Osteoblast (primary cell): ENCODE measurements around the gene NOL4L. TPM values are rescaled to one million over a fixed set of nuclear protein-coding genes. Genes with fewer than 3 reads are reported as not detected.
A peak's percentile ranks its signal among the peaks of the same experiment; 100 is the strongest.

Experiments used
- DNase-seq: peaks from one replicate; pipeline ENCODE4 v3.0.0; 2011; ENCODE audit warnings: low spot score, mixed read lengths; ENCODE audit not compliant: insufficient read length; ENCODE audit errors: missing footprints
- H2AFZ ChIP-seq: 2 replicates; pipeline ENCODE4 v1.6.0; 2011; ENCODE audit warnings: mild to moderate bottlenecking, low read length
- H3K27ac ChIP-seq: 2 replicates; pipeline ENCODE4 v1.5.1; 2011; ENCODE audit warnings: mild to moderate bottlenecking, low read depth, low read length, moderate library complexity
- H3K27me3 ChIP-seq: 2 replicates; pipeline ENCODE4 v1.6.0; 2012; ENCODE audit warnings: mild to moderate bottlenecking, control low read depth, inconsistent platforms, low read length, moderate library complexity; ENCODE audit not compliant: insufficient read depth
- H3K36me3 ChIP-seq: 2 replicates; pipeline ENCODE4 v1.5.1; 2011; ENCODE audit warnings: mild to moderate bottlenecking, low read length, control low read depth, moderate library complexity; ENCODE audit not compliant: insufficient read depth
- H3K4me1 ChIP-seq: 2 replicates; pipeline ENCODE4 v1.5.1; 2011; ENCODE audit warnings: mild to moderate bottlenecking, low read length, control low read depth, moderate library complexity; ENCODE audit not compliant: insufficient read depth
- H3K4me2 ChIP-seq: 2 replicates; pipeline ENCODE4 v1.6.0; 2011; ENCODE audit warnings: mild to moderate bottlenecking, low read length; ENCODE audit not compliant: insufficient read depth
- H3K4me3 ChIP-seq: fragments of 200-600 bp; sonication (generic); 3 replicates; pipeline ENCODE4 v1.5.1; 2012; ENCODE audit warnings: mild to moderate bottlenecking, low read length, inconsistent platforms; ENCODE audit not compliant: insufficient read depth
- H3K79me2 ChIP-seq: 2 replicates; pipeline ENCODE4 v1.6.0; 2012; ENCODE audit warnings: mild to moderate bottlenecking, low read length, control low read depth, inconsistent platforms; ENCODE audit not compliant: insufficient read depth
- H3K9me3 ChIP-seq: 2 replicates; pipeline ENCODE4 v1.5.1; 2011; ENCODE audit warnings: low read depth, low read length, control low read depth
- H4K20me1 ChIP-seq: 2 replicates; pipeline ENCODE4 v1.6.0; 2012; ENCODE audit warnings: mild to moderate bottlenecking, low read length, control low read depth; ENCODE audit not compliant: insufficient read depth
- CTCF ChIP-seq: IDR thresholded peaks from 2 replicates; pipeline ENCODE4 v1.5.1; 2011; ENCODE audit warnings: mild to moderate bottlenecking, low read depth, low read length, moderate library complexity; ENCODE audit errors: extremely low read depth
- total RNA-seq: library from RNA; depleted of rRNA; stranded (reverse); fragments of >200 nt; gene quantifications from 2 replicates; pipeline ENCODE4 v1.2.3, GENCODE V29; 2012

NOL4L gene
- total RNA-seq, 1 donor: 6.2 TPM

GRCh38 chr20:32507998-32508774 is 76.9 kb downstream of the NOL4L start:
- Histone ChIP-seq H3K4me1 (no peaks in the 10 kb centered on the region), H4K20me1 (no peaks in the 10 kb centered on the region), H3K27me3 (peaks cover 2% of the 10 kb centered on the region), H3K36me3 (no peaks in the 10 kb centered on the region), H3K9me3 (no peaks in the 10 kb centered on the region), H3K4me3 (no peak overlapping the region), H2AFZ (no peak overlapping the region), H3K4me2 (no peak overlapping the region), H3K79me2 (no peaks in the 10 kb centered on the region), H3K27ac (no peak overlapping the region)
- TF ChIP-seq CTCF: no peak
- DNase-seq: peak; percentile 42

- no peaks in the 10 kb centered on the region for H3K4me1 ChIP-seq
- no peaks in the 10 kb centered on the region for H3K9me3 ChIP-seq
- no peak overlapping the region for H2AFZ ChIP-seq
- no peak overlapping the region for H3K27ac ChIP-seq
- no peak for TF ChIP-seq CTCF
- H4K20me1 ChIP-seq: no peaks in the 10 kb centered on the region
- no peaks in the 10 kb centered on the region for H3K36me3 ChIP-seq
- DNase-seq: no peak
- H3K79me2 ChIP-seq: no peaks in the 10 kb centered on the region
- H3K27me3 ChIP-seq: no peaks in the 10 kb centered on the region
- no peak overlapping the region for H3K4me2 ChIP-seq
- H3K4me3 ChIP-seq: no peak overlapping the region
Observed at GRCh38 chr20:32506721-32507120, 78.4 kb downstream of the NOL4L start.

- Histone ChIP-seq H3K9me3 (no peaks in the 10 kb centered on the region), H3K27ac (no peak overlapping the region), H3K27me3 (no peaks in the 10 kb centered on the region), H3K4me3 (no peak overlapping the region), H3K4me1 (no peaks in the 10 kb centered on the region), H3K4me2 (no peak overlapping the region), H3K79me2 (no peaks in the 10 kb centered on the region), H3K36me3 (no peaks in the 10 kb centered on the region), H2AFZ (no peak overlapping the region), H4K20me1 (no peaks in the 10 kb centered on the region)
- DNase-seq: no peak
- no peak for TF ChIP-seq CTCF
Observed at GRCh38 chr20:32505723-32506473, 79.2 kb downstream of the NOL4L start.

GRCh38 chr20:32501709-32502108 is 83.4 kb downstream of the NOL4L start:
- Histone ChIP-seq H2AFZ (no peak overlapping the region), H3K27ac (no peak overlapping the region), H3K4me2 (no peak overlapping the region)

More at GRCh38 chr20:32501709-32502108, 83.4 kb downstream of the NOL4L start:
- no peaks in the 10 kb centered on the region for H3K9me3 ChIP-seq
- no peak for TF ChIP-seq CTCF
- H3K36me3 ChIP-seq: no peaks in the 10 kb centered on the region
- DNase-seq: peak; percentile 62
- H3K79me2 ChIP-seq: no peaks in the 10 kb centered on the region
- H3K27me3 ChIP-seq: peaks cover 5% of the 10 kb centered on the region
- H4K20me1 ChIP-seq: no peaks in the 10 kb centered on the region
- no peak overlapping the region for H3K4me3 ChIP-seq
- no peaks in the 10 kb centered on the region for H3K4me1 ChIP-seq
